Endothelial cell of umbilical vein (primary cell): ENCODE data around the gene SPATA3. TPM values are rescaled to one million over a fixed set of nuclear protein-coding genes. Genes with fewer than 3 reads are reported as not detected.

Source experiments
- BruUV-seq: library from RNA; stranded (reverse); fragments of 400-500 nt; replicated peaks from 2 replicates; lab custom pipeline; 2021; lab: Mats Ljungman, UMichigan
- CTCF ChIA-PET: fragments of 300-600, 350-600 bp; sonication (Branson Sonifier 250); formaldehyde crosslinking; loops from one replicate; lab custom pipeline; 2021; ENCODE audit warnings: antibody characterized with exemption, inconsistent platforms; lab: Charles Lee
- POLR2A ChIA-PET: fragments of 300-600, 350-600 bp; sonication (Branson Sonifier 250); formaldehyde crosslinking; loops from one replicate; lab custom pipeline; 2021; ENCODE audit warnings: antibody characterized with exemption, inconsistent platforms; lab: Charles Lee
- DNase-seq: peaks from one replicate; pipeline ENCODE4 v3.0.0-alpha.2; 2011; ENCODE audit warnings: low read depth, low spot score
- FAIRE-seq: peaks from 2 replicates; lab custom pipeline; 2011; peaks lifted over from hg19 to GRCh38; lab: Jason Lieb, UNC
- H2AFZ ChIP-seq: 2 replicates; pipeline ENCODE4 v1.6.0; 2012; ENCODE audit warnings: low read depth, low read length, control low read depth, inconsistent platforms
- H3K27ac ChIP-seq: 2 replicates; pipeline ENCODE4 v1.5.1; 2011; ENCODE audit warnings: low read depth, mild to moderate bottlenecking, control low read depth, low read length, moderate library complexity; ENCODE audit not compliant: insufficient read depth
- H3K27me3 ChIP-seq, 2 experiments: 2 replicates each; pipeline versions ENCODE4 v1.6.0 to v1.6.1; 2011; ENCODE audit warnings: low read length in 2 of 2, mixed read lengths in 1 of 2; ENCODE audit not compliant: control insufficient read depth in 2 of 2, insufficient read depth in 2 of 2
- H3K36me3 ChIP-seq, 2 experiments: 2 replicates in 1 of 2; 3 replicates in 1 of 2; pipeline ENCODE4 v1.5.1; 2011; ENCODE audit warnings: low read length in 2 of 2, mild to moderate bottlenecking in 1 of 2, moderate library complexity in 1 of 2; ENCODE audit not compliant: control insufficient read depth in 2 of 2, insufficient read depth in 2 of 2; ENCODE audit errors: extremely low read depth in 1 of 2
- H3K4me1 ChIP-seq: 3 replicates; pipeline ENCODE4 v1.5.1; 2011; ENCODE audit warnings: mild to moderate bottlenecking, low read length; ENCODE audit not compliant: control insufficient read depth, insufficient read depth; ENCODE audit errors: extremely low read depth
- H3K4me2 ChIP-seq: 2 replicates; pipeline ENCODE4 v1.6.1; 2011; ENCODE audit warnings: low read length, control low read depth, mixed read lengths; ENCODE audit not compliant: insufficient read depth
- H3K4me3 ChIP-seq, 3 experiments: fragments of 200-600 bp in 1 of 3; sonication (generic), shearing (Covaris generic) in 1 of 3; replicated peaks in 1 of 3; 2 replicates each; pipeline ENCODE4 v1.5.1; 2011 to 2016; ENCODE audit warnings: control low read depth in 3 of 3, low read length in 3 of 3, mild to moderate bottlenecking in 2 of 3, inconsistent platforms in 1 of 3, low read depth in 1 of 3, moderate library complexity in 1 of 3; ENCODE audit not compliant: insufficient read depth in 1 of 3
- H3K79me2 ChIP-seq: 2 replicates; pipeline ENCODE4 v1.6.0; 2012; ENCODE audit warnings: low read length, inconsistent platforms; ENCODE audit not compliant: control insufficient read depth, insufficient read depth
- H3K9ac ChIP-seq: replicated peaks from 2 replicates; pipeline ENCODE3; 2011; ENCODE audit warnings: low read length, control low read depth; ENCODE audit not compliant: insufficient read depth; ENCODE audit errors: extremely low read depth
- H3K9me1 ChIP-seq: replicated peaks from 3 replicates; pipeline ENCODE4 v1.6.0; 2011; ENCODE audit warnings: mild to moderate bottlenecking, low read length; ENCODE audit not compliant: control insufficient read depth, insufficient read depth; ENCODE audit errors: extremely low read depth
- H3K9me3 ChIP-seq: replicated peaks from 2 replicates; pipeline ENCODE4 v1.5.1; 2012; ENCODE audit warnings: low read length, inconsistent platforms; ENCODE audit not compliant: control insufficient read depth, insufficient read depth
- H4K20me1 ChIP-seq: replicated peaks from 2 replicates; pipeline ENCODE3; 2011; ENCODE audit warnings: mild to moderate bottlenecking, low read length; ENCODE audit not compliant: control insufficient read depth, insufficient read depth; ENCODE audit errors: extremely low read depth
- FOS ChIP-seq: IDR thresholded peaks from 2 replicates; pipeline ENCODE4 v1.6.1; 2011; ENCODE audit warnings: mild to moderate bottlenecking, low read length, moderate library complexity, borderline replicate concordance; ENCODE audit not compliant: insufficient read depth
- GATA2 ChIP-seq: IDR thresholded peaks from 2 replicates; pipeline ENCODE4 v1.7.0; 2011; ENCODE audit warnings: low read depth, mild to moderate bottlenecking, moderate library complexity, mixed read lengths, low read length; ENCODE audit not compliant: insufficient read length, insufficient read depth
- MYC ChIP-seq: IDR thresholded peaks from one replicate; pipeline ENCODE4 v1.6.1; 2011; ENCODE audit warnings: mild to moderate bottlenecking, low read depth, low read length
- POLR2A ChIP-seq: IDR thresholded peaks from 2 replicates; pipeline ENCODE4 v1.6.1; 2012; ENCODE audit warnings: low read depth, mild to moderate bottlenecking, control low read depth, low read length
- POLR2AphosphoS5 ChIP-seq: IDR thresholded peaks from 2 replicates; pipeline ENCODE4 v1.6.1; 2012; ENCODE audit warnings: low read depth, mild to moderate bottlenecking, control low read depth, low read length, moderate library complexity; ENCODE audit not compliant: insufficient read depth
- dilution Hi-C: fragments of 300-500 bp; cut with MboI; formaldehyde crosslinking; loops from one replicate; pipeline ENCODE4 v1.15.0; 2019; ENCODE audit warnings: low sequenced_read_pairs; ENCODE audit not compliant: extremely low pct_ligation_motif_present
- intact Hi-C: fragments of 100-400 bp; cut with micrococcal nuclease; formaldehyde crosslinking; loops from one replicate; pipeline ENCODE4 v1.10.0; 2022
- polyA plus RNA-seq, 4 experiments: library from polyadenylated mRNA; depleted of rRNA in 3 of 4; stranded (reverse) in 3 of 4; unstranded in 1 of 4; fragments of >200 nt; gene quantifications; 2 replicates each; pipeline versions ENCODE4 v1.2.1 to v1.2.3, GENCODE V29; 2011 to 2012; ENCODE audit warnings: missing spikeins in 1 of 4
- total RNA-seq: library from RNA; stranded (reverse); gene quantifications from 2 replicates; pipeline ENCODE4 v1.2.3, GENCODE V29; 2021
- TF ChIP-seq, protein P1 (sequence below), 2 donors: IDR thresholded peaks; 1 replicate in 1 of 2; 2 replicates in 1 of 2; pipeline ENCODE4 v1.5.1; 2011; ENCODE audit warnings: low read length in 2 of 2, mild to moderate bottlenecking in 2 of 2, moderate library complexity in 2 of 2, control low read depth in 1 of 2, inconsistent platforms in 1 of 2, low read depth in 1 of 2; ENCODE audit not compliant: insufficient read depth in 1 of 2; ENCODE audit errors: extremely low read depth in 1 of 2

SPATA3 gene
- total and polyA plus RNA-seq, 2 donors (not counting 3 experiments of a cell fraction or from before 2014, with no cell fraction given): not detected

DNA sequence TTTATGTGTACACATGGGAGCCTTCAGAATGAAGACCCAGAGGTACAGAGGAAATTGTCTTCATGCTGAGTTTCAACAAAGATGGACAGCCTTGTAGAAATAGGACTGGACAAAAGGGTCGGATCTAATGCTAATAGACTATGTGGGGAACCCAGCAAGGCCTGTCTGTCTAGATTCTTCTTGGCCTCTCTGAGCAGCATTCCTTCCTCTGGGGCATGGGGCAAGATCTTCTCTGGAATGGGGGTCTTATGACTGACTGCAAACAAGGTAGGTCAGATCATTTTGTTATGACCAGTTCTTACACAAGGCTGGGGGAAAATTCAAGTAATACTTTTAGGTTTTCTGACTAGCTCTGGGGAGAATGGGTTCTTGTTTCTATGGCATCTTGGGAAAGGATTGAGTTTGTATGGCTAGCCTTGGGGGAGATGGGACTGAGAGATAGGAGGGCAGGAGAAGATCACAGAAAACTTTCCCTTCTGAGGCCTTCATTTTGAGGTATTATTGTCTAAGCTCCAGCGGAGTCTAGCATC, 14.3 kb downstream of the SPATA3 start:
- Histone ChIP-seq H3K4me1 (no peaks in the 10 kb centered on the region), H3K4me2 (no peak overlapping the region), H3K9me3 (no peaks in the 10 kb centered on the region), H3K9ac (no peak overlapping the region), H3K79me2 (no peaks in the 10 kb centered on the region), H2AFZ (no peak overlapping the region), H3K27ac (no peak overlapping the region), H4K20me1 (no peaks in the 10 kb centered on the region), H3K9me1 (no peaks in the 10 kb centered on the region), H3K36me3 (no peaks in the 10 kb centered on the region), H3K27me3 (peaks cover 7 to 9% of the 10 kb centered on the region in 2 experiments), H3K4me3 (no peak overlapping the region)
- ChIA-PET CTCF (interaction anchor here (0.8 kb wide), 1 partner anchor 23 kb away, joined by 3 read pairs; no protein-coding TSS in a partner anchor), POLR2A (no interaction called here)
- DNase-seq (no peak), FAIRE-seq (no peak)
- no TSS peak for BruUV-seq
- dilution Hi-C loops (no loop called here), intact Hi-C loops (no loop called here)
- TF ChIP-seq GATA2: no peak

DNA sequence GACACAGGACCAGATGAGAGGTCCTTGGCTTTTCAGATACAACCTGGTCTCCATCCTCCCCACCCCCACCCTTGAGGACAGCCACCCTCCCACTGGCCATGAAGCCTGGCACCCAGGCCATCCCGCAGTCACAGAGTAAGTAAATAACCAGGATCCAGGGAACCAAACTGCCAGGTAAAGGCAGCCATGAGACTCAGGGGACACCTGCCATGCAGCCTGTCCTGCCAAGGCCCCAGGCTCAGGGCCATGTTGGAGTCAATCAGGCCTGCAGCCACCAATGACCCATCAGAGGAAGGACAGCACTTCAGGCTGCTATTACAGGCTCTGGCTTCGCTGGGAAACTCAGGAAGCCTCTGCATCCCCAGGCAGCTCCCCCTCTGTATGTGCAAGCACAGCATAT, 15.6 kb downstream of the SPATA3 start:
- Histone ChIP-seq H3K27me3 (peaks cover 7 to 9% of the 10 kb centered on the region in 2 experiments), H3K9me1 (no peaks in the 10 kb centered on the region), H3K4me2 (no peak overlapping the region), H3K9ac (no peak overlapping the region), H3K9me3 (no peaks in the 10 kb centered on the region), H3K27ac (no peak overlapping the region), H3K4me1 (no peaks in the 10 kb centered on the region), H3K36me3 (no peaks in the 10 kb centered on the region), H3K4me3 (no peak overlapping the region), H4K20me1 (no peaks in the 10 kb centered on the region), H3K79me2 (no peaks in the 10 kb centered on the region), H2AFZ (no peak overlapping the region)
- intact Hi-C loops: no loop called here
- no peak for FAIRE-seq
- ChIA-PET POLR2A (no interaction called here), CTCF (interaction anchor here (1.0 kb wide), 1 partner anchor 11 kb away, joined by 3 read pairs; no protein-coding TSS in a partner anchor)
- DNase-seq: no peak
- TF ChIP-seq, protein P1, sequence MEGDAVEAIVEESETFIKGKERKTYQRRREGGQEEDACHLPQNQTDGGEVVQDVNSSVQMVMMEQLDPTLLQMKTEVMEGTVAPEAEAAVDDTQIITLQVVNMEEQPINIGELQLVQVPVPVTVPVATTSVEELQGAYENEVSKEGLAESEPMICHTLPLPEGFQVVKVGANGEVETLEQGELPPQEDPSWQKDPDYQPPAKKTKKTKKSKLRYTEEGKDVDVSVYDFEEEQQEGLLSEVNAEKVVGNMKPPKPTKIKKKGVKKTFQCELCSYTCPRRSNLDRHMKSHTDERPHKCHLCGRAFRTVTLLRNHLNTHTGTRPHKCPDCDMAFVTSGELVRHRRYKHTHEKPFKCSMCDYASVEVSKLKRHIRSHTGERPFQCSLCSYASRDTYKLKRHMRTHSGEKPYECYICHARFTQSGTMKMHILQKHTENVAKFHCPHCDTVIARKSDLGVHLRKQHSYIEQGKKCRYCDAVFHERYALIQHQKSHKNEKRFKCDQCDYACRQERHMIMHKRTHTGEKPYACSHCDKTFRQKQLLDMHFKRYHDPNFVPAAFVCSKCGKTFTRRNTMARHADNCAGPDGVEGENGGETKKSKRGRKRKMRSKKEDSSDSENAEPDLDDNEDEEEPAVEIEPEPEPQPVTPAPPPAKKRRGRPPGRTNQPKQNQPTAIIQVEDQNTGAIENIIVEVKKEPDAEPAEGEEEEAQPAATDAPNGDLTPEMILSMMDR (IDR thresholded peaks at IDR 0.05; ENCODE audit: extremely low read depth in 1 of 2, insufficient read depth in 1 of 2, low read depth in 1 of 2, low read length in 2 of 2): no peak
- no peak for TF ChIP-seq MYC
- TF ChIP-seq POLR2A: no peak
- no peak for TF ChIP-seq FOS
- no peak for TF ChIP-seq POLR2AphosphoS5
- dilution Hi-C loops: no loop called here
- no TSS peak for BruUV-seq
